ENCODE results near the gene ACTL7B. TPM values are rescaled to one million over a fixed set of nuclear protein-coding genes. Genes with fewer than 3 reads are reported as not detected.

ACTL7B gene
- total RNA-seq, 1 donor from 2014 or later = 0.16 TPM

GRCh38 chr9:108861464-108861863 is 5.7 kb upstream of the ACTL7B start:
- H3K4me1 Mint-ChIP-seq = no peaks in the 10 kb centered on the region
- TF ChIP-seq CTCF (IDR thresholded peaks at IDR 0.05) = no peak
- H3K27me3 Mint-ChIP-seq = no peaks in the 10 kb centered on the region
- intact Hi-C loops (cut with micrococcal nuclease) = no loop called here
- peaks cover 2% of the 10 kb centered on the region for H3K36me3 Mint-ChIP-seq (ENCODE audit: low read depth)
- DNase-seq = no peak
- ChIA-PET POLR2A (no interaction called here), CTCF (no interaction called here)
- no peaks in the 10 kb centered on the region for H3K9me3 Mint-ChIP-seq
- no peak overlapping the region for H3K4me3 Mint-ChIP-seq
- no peak for ATAC-seq (ENCODE audit: low read depth)
- no peak overlapping the region for H3K27ac Mint-ChIP-seq

- no peaks in the 10 kb centered on the region for H3K27me3 Mint-ChIP-seq
- no peak for DNase-seq
- no peaks in the 10 kb centered on the region for H3K36me3 Mint-ChIP-seq (ENCODE audit: low read depth)
- no peak overlapping the region for H3K4me3 Mint-ChIP-seq
- ATAC-seq (ENCODE audit: low read depth) = no peak
- CTCF ChIA-PET = no interaction called here
- TF ChIP-seq CTCF (IDR thresholded peaks at IDR 0.05) = no peak
- no peaks in the 10 kb centered on the region for H3K9me3 Mint-ChIP-seq
- H3K27ac Mint-ChIP-seq = no peak overlapping the region
- no peaks in the 10 kb centered on the region for H3K4me1 Mint-ChIP-seq
- intact Hi-C loops (cut with micrococcal nuclease) = no loop called here
- POLR2A ChIA-PET = no interaction called here
Observed at GRCh38 chr9:108860764-108861163, 5.0 kb upstream of the ACTL7B start.

- ChIA-PET CTCF (no interaction called here), POLR2A (no interaction called here)
- Mint-ChIP-seq H3K4me1 (no peaks in the 10 kb centered on the region), H3K9me3 (no peaks in the 10 kb centered on the region), H3K27me3 (no peaks in the 10 kb centered on the region), H3K4me3 (no peak overlapping the region), H3K27ac (no peak overlapping the region), H3K36me3 (ENCODE audit: low read depth) (no peaks in the 10 kb centered on the region)
- intact Hi-C loops (cut with micrococcal nuclease) = no loop called here
- no peak for TF ChIP-seq CTCF (IDR thresholded peaks at IDR 0.05)
- no peak for ATAC-seq (ENCODE audit: low read depth)
- DNase-seq = no peak
Observed at GRCh38 chr9:108860354-108860753, 4.6 kb upstream of the ACTL7B start.

GRCh38 chr9:108859459-108860114 is 3.8 kb upstream of the ACTL7B start:
- ChIA-PET CTCF (no interaction called here), POLR2A (no interaction called here)
- H3K4me1 Mint-ChIP-seq = no peaks in the 10 kb centered on the region
- no peaks in the 10 kb centered on the region for H3K27me3 Mint-ChIP-seq
- H3K9me3 Mint-ChIP-seq = no peaks in the 10 kb centered on the region
- no peak overlapping the region for H3K4me3 Mint-ChIP-seq
- no peak for DNase-seq
- no peaks in the 10 kb centered on the region for H3K36me3 Mint-ChIP-seq (ENCODE audit: low read depth)
- no peak overlapping the region for H3K27ac Mint-ChIP-seq
- intact Hi-C loops (cut with micrococcal nuclease) = no loop called here
- no peak for TF ChIP-seq CTCF (IDR thresholded peaks at IDR 0.05)
- ATAC-seq (ENCODE audit: low read depth) = no peak

GRCh38 chr9:108857572-108857971 is 1.8 kb upstream of the ACTL7B start:
- no peaks in the 10 kb centered on the region for H3K36me3 Mint-ChIP-seq (ENCODE audit: low read depth)
- no peaks in the 10 kb centered on the region for H3K27me3 Mint-ChIP-seq
- no peak for TF ChIP-seq CTCF (IDR thresholded peaks at IDR 0.05)
- intact Hi-C loops (cut with micrococcal nuclease) = no loop called here
- H3K9me3 Mint-ChIP-seq = no peaks in the 10 kb centered on the region
- POLR2A ChIA-PET = no interaction called here
- H3K4me1 Mint-ChIP-seq = no peaks in the 10 kb centered on the region
- DNase-seq (no peak), ATAC-seq (ENCODE audit: low read depth) (no peak)
- no peak overlapping the region for H3K27ac Mint-ChIP-seq
- H3K4me3 Mint-ChIP-seq = no peak overlapping the region
- CTCF ChIA-PET = no interaction called here

All from activated B cell treated with CpG ODN at 0.5 μM for 24 hours (primary cell).